NK-92 (cell line): ENCODE measurements around the gene COBLL1.

Experiments
- DNase-seq: peaks from one replicate; lab custom pipeline; 2025; ENCODE audit not compliant: unreplicated experiment; lab: John Stamatoyannopoulos, UW

The COBLL1 gene

DNA sequence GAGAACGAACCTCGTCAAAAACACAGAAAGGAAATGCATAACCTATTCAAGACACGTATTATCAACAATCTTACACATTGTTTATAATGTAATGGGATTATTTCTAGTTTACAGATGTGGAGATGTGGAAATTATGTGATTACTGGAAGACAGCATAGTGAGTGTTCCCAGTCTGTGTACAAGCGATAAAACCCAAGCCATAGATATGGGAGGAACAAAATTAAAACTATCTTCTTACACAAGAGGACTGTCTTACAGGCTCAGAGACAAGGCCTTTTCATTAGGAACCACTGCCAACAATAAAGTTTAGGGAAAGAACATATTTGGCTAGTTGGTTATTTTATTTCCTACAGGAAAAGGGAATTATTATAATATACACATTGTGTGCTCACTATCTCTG, 20.3 kb downstream of the COBLL1 start:
- DNase-seq: no peak

DNA sequence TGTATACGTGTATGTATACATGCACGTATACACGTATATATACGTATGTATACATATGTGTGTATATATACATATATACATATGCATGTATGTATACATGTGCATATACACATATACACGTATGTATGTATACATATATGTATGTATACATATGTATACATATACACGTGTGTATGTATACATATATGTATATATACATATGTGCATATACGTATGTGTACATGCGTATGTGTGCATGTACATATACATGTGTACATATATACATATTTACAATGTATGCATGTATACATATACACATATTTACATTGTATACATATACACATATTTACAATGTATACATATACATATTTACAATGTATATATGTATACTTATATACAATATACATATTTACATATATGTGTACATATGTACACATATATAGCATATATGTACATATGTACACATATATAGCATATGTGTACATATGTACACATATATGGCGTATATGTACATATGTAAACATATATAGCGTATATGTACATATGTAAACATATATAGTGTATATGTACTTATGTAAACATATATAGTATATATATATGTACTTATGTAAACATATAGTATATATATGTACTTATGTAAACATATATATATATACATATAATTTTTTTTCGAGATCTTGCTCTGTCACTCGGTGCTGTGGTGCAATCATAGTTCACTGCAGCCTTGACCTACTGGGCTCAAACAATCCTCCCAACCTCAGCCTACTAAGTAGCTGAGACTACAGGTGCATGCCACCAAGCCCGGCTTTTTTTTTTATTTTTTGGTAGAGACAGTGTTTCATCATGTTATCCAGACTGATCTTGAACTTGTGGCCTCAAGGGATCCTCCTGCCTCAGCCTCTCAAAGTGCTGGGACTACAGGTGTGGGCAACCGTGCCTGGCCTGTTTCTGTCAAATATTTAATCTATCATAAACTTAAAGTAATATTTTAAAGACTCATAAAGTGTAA, 23.2 kb downstream of the COBLL1 start:
- DNase-seq: no peak

DNA sequence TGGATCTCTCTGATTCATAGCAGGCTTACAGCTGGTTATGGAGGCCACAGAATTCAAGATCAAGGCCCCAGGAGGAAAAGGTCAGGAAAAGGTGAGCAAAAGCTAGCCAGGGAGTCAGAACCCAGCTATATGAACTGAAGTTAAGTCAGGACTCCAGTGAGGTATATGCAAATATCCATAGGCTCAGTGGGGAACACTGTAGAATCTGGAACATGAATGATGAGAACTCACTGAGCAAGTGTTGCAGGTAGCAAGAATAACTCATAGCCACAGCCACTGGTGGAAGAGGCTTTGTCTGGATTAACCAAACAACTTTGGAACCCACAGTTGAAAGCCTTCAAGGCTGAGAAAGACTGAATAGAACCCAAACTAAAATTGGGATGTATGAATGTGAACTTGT, 24.7 kb downstream of the COBLL1 start:
- no peak for DNase-seq

DNA sequence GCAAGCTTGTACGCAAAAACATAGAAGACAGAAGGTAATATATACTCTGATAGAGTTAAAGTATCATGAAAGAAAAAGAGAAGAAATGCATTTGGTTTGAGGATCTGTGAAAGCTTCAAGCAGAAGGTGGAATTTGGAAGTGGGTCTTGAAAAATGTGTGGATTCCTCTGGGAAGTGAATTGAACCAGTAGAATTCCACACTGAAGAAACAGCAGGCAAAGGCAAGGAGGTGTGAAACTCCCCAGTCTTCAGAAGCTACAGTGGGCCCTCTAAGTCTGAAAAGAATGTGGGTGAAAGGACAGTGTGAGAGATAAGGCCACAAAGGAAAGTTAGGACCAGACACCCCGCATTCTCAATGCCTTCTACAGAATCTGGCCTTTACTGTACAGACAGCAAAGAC, 25.6 kb downstream of the COBLL1 start:
- no peak for DNase-seq

DNA sequence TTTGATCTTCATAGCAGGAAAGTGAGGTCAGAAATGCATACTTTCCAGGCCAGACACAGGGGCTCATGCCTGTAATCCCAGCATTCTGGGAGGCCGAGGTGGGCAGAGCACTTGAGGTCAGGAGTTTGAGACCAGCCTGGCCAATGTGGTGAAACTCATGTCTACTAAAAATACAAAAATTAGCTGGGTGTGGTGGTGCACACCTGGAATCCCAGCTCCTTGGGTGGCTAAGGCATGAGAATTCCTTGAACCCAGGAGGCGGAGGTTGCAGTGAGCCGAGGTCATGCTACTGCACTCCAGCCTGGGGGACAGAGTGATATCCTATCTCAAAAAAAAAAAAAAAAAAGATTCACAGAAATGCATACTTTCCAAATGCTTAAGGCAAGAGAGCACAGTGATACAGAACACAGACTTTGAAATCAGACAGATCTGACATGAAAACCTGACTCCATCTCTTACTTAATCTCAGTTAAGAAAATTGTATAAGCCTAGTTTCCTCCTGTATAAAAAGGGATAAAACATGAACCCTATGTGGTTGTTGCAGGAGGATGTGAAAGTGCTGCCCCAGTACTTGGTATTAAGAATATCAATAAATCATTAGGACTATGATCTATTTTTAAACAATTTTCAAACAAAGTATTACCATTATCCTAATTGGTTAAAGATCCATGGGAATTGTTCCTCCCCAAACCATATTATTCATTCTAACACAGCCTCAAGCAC, 26.4 kb downstream of the COBLL1 start:
- DNase-seq: no peak

DNA sequence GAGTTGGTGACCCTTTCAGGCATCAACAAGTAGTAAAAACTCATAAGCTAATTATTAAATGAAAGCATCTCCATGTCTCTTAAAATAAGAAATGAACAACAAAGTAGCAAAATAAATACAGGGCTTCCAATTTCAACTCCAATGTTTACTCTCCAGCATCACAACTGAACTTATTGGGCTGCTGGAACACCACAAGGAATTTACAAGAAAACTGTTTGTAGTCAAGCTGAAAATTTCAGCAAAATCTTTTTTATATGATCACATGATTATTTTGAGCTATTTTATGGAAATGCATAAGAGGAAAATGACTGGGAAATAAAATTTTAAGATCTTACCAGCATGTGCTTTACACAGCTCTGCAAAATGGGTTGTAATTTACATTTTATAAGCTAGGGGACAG, 28.1 kb downstream of the COBLL1 start:
- DNase-seq: no peak

DNA sequence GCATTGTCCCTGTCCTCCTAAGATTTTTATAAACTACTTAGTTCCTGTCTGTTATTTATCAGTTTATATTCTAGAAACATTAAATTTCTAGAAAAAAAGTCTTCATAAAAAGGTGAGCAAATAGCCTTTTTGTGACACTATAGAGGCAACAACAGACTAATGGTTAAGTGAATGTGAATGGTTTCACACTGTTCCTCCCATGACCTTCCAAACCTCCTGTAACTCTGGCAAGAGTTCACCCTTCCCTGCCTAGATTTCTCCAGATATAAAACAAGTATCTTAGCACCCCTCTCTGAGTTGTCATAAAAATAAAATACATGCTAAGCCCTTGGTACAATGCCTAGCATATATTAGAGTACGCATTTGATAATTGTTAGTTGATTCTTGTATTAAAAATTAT, 29.2 kb downstream of the COBLL1 start:
- no peak for DNase-seq

DNA sequence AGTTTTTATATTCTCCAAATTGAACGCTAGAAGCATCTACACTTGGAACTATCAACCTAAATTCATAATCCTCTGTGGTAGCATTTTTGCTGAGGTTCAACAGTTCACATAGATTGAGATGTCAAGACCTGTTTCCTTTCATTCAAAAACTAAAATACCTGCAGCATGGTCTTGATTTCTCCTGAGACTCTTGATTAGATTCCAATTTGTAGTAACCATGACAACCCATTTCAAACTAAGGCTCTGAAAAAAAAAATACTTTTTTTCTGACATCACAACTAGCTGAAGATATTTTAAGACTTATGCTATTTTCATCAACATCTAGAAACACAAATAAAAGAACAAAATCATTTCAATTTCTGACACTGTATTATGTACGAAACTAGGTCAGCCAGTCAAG, 29.8 kb downstream of the COBLL1 start:
- DNase-seq: no peak

DNA sequence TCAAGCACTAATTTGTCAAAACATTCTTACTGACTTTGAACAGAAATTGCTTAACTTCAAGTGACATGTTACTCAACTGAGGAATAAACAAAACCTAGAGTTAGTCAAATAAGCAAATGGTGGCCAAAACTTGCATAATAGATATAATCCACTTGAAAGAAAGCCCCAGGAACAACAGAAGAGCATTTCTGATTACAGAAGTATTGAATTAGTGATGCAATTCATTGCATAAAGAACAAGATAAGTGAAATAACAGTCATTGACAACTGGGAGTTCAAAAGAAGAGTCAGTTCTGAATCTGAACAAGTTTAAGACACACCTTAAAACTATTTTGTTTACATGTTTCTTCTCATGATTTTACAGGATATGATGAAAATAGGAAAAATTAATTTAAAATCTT, 30.8 kb downstream of the COBLL1 start:
- DNase-seq: no peak

DNA sequence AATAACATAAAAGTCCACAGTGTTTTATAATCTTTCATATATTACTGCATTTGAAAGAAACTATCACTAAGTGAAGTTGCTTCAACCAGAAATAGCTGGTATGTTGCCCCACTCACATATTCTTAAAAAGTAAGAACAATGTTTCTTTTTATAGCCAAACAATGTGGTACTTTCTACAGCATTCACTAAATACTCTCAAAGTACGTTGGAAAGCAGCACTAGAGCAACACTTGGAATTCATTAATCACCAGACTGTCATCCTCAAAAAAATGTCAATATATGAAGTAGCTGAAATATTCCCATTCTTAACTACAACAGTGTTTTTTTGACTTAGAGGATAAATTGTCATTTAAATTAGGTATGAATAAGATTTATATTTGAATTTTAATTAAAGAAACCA, 32.8 kb downstream of the COBLL1 start:
- no peak for DNase-seq

DNA sequence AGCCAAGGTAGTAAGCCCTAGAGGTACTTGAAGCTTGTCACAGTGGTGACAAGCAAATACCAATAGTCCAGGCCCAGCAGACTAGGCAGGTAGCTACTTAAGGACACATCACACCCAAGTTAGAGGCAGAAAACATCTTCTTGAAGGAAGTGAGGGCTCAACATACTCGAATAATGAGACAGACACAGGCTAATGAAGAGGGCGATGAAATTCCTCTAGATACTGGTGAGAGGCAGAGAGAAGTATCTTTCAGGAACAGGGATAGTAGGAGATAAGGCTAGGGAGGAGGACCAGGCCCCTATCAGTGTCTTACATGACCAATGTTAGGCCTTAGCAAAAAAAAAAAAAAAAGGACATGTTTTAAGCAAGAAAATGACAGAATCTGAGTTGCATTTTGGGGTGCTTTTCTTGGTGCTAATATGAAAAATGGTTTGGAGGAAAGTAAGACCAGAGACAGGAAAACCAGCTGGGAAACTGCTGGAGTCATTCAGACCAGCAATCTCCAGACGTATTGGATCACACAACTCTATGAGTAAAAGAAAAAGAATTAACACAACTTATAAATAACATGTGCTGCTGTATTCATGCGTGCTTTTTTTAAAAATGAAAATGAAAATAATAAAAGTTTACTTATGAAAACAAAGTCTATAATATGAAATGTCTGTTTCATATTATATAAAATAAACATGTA, 37.7 kb downstream of the COBLL1 start:
- no peak for DNase-seq

DNA sequence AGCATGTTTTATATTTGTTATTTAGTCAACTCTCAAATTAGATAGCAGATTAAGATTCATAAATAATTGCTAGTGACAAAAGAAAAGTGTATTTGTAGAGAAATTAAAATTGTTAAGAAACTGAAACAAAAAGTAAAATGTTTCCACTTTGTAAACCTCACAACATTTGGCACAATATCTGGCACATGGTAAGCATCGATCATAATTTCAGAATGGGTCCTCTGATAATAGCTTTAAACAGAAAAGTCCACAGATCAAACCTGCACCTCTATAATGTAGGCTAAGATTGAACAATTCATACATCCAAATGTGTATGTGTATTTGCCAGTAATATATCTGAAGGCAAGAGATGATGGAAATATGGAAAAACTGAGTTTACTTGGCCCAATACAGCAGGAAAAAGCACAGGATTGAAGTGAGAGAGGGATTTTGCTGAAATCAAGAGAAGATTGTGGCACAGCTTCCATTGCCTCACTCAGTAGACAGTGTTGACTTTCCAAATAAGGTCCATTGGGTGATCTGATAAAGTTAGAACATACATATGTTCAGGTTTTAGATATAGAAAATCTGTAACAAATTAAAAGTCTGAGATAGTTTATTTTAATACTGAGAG, 39.4 kb downstream of the COBLL1 start:
- no peak for DNase-seq

DNA sequence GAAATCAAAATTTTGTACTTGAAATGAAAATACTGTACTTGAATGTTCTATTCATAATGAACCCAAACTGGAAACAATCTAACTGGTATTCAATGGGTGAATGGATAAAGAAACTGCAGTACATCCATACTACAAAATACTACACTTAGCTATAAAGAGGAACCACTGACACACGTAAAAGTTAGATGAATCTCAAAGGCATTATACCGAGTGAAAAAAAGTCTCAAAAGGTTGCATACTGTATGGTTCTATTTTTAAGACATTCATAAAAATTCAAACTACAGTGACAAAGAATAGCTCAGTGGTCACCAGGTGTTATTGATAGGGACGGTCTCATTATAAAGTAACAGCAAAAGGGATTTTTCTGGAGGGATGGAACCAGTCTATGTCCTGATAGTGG, 41.1 kb downstream of the COBLL1 start:
- DNase-seq: no peak

DNA sequence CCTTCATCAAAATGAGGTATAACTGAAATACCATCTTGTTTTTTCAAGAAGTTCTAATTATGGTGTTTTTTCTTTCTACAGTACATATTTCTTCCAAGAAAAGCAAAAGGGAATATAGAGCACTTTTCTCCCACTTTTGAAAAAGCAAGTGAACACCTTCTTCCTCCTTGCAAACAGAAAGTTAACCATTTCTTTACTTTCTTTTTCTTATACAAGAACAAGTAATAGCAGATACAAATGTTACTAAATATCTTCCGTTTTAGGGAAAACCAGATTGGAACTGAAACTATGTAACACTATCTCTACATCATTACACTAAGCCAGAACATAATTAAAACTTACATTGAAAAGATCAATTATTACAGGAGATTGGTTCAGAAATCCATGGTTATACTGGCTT, 44.0 kb downstream of the COBLL1 start:
- DNase-seq: no peak

DNA sequence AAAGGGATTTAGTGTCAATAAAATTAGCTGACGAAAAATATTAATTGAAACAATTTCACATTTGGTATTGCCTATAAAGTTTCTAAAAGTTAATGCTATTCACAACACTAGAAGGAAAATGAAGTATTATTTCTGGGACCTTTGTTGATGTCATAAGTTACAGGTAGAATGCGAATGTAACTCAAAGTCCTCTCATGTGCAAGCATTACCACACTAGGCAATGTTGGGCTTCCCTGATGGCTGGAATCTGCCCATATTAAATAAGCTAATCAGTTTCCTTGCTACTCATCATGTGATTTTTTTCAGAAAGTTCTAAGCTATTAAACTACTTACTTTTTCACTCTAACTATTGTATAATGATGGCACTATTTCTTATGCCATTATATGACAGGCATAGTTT, 44.6 kb downstream of the COBLL1 start:
- DNase-seq: no peak

DNA sequence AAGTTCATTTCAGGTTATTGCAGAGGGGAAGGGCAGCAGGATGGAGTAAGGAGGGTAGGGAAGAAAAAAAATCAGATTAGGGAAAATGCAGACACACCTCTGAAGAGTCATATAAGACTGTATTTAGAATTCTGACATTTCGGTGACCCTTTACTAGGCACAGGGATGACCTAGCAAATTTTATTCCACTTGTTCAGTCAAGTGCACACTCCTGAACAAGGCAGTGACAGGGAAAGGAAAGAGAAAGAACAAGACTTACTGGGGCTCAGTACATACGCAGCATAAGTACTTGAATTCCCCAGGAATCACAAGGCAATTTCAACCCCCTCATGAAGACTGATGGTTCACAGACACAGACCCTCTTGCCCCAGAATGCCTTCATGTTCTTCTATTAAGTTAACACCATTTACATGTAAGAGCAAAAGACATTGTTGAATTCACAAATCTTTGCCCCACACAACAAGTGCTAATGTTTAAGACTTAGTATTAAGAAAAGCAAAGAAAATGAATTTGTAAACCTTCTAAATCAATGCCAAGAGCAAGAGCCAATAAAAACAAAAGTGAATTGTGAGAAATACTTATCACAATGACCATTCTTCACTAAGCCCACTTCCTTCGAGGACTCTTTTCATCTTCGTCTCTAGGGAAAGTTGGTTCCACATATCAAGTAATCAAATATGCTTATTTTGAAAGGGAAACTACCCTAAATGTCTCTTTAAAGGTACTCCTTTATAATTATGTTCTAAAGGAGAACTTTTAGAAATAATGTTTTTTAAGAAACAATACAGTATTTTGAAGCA, 47.0 kb downstream of the COBLL1 start:
- DNase-seq: no peak

DNA sequence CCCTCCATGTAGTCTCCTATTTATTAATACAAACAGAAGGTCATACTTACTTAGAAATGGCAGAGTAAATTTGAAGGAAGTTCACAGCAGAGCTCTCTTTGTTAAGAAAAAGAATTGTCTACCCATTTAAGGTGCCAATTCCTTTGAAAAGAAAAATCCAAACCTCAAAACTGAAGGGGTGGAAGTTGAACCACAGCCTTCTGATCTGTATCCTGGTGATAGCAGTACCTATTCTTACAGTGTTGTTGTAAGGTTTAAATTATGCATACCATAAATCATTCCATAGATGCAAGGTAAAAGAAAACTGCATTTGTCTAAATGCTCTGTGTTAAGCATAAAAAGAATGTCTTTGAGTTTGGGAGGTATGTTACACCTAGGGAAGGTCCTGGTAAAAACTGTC, 47.6 kb downstream of the COBLL1 start:
- DNase-seq: no peak

DNA sequence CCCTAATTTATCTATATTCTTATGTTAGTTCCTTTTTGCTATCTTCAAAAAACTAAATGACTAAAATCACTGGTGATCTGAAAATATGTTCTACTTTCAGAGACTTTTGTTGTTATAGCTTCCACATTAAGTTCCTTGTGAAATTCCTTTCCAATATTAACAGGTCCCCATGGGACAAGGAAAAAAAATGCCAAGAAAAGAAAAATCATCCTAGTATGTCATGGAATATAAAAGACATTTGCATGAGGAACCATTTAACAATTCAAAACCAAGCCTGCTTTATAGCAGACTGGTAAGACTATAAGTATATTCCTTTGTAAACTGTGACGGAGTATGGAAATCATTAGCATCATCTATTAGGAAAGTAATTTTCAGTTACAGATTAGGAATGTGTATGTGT, 48.1 kb downstream of the COBLL1 start:
- DNase-seq: no peak

DNA sequence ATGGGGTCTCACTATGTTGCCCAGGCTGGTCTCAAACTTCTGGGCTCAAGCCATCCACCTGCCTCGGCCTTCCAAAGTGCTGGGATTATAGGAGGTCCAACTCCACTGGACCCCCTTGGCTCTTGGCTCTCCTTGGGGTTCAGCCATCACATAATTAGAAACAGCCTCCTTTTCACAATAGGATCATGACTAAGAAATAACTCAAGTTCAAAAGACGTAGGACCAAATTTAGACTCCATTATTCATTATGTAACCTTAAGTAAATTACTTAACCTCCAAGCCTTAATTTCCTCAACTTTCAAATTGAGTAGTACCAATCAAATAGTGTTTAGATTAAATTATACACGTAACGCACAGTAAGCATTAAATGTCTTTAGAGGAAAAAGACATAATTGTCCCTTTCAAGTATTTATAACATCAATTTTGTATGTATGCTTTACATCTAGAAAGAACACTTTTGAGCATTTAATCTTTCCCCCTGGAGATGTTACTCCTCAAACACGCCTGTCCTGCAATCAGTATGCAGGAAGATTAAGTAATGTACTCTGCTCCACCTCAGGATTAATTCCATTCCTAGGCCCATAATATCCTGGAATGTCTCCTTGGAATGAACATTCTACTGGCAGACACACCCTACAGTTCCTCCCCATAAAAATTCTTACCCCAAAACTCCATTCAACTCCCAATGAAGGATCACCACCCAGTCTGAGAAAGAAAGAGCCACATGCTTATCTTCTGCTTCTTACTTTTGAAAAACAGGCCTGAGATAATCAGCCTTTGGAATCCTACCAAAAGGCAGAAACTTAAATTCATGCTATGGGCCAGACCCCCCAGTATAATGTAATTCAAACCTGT, 49.1 kb downstream of the COBLL1 start:
- DNase-seq: no peak

DNA sequence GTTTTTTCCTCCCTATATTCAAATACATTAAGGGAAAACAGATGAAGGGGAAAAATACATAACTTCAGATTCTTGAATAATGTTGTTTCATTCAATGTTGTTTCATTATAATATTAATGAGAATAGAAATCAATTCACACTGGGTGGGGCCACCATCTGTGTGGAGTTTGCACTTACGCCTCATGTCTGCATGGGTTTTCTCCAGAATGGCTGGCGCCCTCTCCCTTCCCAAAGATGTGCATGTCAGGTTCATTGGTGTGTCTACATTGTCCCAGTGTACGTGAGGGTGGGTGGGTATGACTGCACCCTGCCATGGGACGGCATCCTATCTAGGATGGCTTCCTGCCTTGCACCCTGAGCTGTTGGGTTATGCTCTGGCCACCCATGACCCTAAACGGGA, 51.7 kb downstream of the COBLL1 start:
- no peak for DNase-seq
